Measurements from ENCODE around the gene ATP5F1E.

GRCh38 chr20:59037386-59037785 is 5.3 kb upstream of the ATP5F1E start:
- TF ChIP-seq EP300 (IDR thresholded peaks at IDR 0.05; ENCODE audit: borderline replicate concordance) (no peak), RAD21 (IDR thresholded peaks at IDR 0.05; ENCODE audit: low read depth) (no peak), ZBTB7A (IDR thresholded peaks at IDR 0.05; ENCODE audit: low read depth) (no peak), TAF1 (IDR thresholded peaks at IDR 0.05; ENCODE audit: low read depth) (no peak), CREB1 (IDR thresholded peaks at IDR 0.05; ENCODE audit: low read depth) (no peak), REST (IDR thresholded peaks at IDR 0.05; ENCODE audit: low read depth) (no peak), FOXM1 (IDR thresholded peaks at IDR 0.05; ENCODE audit: borderline replicate concordance, low read depth) (no peak), YY1 (IDR thresholded peaks at IDR 0.05; ENCODE audit: low read depth) (no peak), TCF12 (IDR thresholded peaks at IDR 0.05; ENCODE audit: low read depth) (no peak), MAX (IDR thresholded peaks at IDR 0.05) (no peak), CEBPB (IDR thresholded peaks at IDR 0.05) (no peak), USF1 (IDR thresholded peaks at IDR 0.05) (no peak)
